Measurements from ENCODE around the gene SIM1.
"Not testable (repeated sequence)": the region's sequence is repeated elsewhere in the genome, so short reads cannot be mapped to it uniquely, and the experiment has no call there.

SIM1 gene

DNA sequence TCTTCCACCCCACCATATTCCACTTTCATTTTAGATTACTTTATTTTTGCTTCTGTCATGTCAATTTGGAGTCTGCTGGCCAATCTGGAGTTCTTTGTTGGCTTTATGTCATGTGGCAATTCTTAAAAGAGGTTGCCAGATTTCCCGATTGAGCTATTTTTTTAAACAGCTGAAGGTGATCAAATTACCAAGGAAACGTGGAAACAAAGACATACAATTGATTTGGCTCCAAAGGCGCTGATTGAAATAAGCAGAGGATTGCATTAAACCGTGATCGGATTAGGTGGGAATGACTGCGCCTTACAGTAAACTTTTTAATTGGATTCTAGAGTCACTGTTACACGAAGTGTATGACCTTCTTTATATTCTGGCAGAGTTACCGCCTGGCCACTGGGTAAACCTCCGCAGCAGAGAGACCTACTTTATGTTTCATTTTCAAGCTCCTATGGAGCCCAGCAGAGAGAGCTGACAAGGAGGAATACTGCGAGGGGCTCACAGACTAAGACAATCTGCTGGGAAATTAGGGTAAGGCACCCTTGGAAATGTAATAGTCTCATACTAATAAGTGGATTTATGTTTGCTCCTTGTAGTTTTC, 37.9 kb downstream of the SIM1 start:
- no peak for DNase-seq (ENCODE audit: low spot score)

DNA sequence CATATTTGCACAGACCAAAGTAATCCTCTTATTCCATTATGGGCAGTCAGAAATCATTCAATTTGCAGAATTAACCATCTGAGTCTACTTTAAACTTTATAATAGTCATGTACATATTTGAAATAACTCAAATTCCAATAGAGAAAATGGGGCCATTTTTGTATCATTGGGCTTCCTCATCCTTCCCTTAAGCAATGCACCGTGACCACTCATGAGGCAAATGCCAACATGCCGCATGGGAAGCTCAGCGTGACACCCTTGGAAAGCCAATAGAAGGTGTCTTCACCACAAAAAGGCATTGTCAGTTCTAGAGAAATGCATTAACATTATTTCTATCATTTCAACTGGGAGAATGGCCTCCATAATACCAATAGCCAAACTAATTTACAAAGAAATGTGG, 38.5 kb downstream of the SIM1 start:
- DNase-seq (ENCODE audit: low spot score): no peak

DNA sequence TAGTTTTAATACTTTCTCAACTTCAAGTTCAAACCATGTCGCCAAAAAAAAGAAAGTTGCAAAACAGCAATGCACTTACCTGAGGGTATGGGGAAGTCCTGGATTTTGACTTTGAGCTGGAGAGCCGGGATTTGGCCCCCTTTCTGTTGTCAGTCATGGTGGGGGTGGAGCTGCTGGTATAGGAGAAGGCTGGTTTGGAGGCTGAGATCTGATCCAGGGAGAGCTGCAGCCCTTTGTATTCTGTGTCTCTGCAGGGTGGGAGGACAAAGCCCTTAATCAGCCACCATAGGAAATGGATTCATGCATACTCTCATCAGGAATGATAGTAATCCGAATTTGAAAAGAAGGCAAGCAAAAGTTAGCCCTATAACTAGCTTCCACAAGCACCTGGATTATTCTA, 44.0 kb downstream of the SIM1 start:
- no peak for DNase-seq (ENCODE audit: low spot score)

DNA sequence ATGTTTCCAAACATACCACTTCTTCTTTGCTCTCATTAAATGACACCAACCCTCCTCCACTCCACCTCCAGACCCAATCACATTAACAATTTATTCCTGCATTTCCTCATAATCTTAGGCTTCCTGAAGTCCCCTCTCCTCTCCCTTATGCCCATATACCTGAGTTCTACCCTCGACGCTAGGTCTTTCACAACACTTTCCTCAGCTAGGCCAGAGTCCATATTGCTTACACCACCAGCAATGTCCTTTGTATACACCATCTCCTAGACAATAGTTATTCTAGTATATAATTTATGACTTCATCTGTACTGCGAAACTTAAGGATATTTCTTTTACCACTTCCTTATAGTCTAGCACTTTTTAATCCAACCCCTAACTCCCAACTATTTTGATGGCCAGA, 47.7 kb downstream of the SIM1 start:
- no peak for DNase-seq (ENCODE audit: low spot score)

DNA sequence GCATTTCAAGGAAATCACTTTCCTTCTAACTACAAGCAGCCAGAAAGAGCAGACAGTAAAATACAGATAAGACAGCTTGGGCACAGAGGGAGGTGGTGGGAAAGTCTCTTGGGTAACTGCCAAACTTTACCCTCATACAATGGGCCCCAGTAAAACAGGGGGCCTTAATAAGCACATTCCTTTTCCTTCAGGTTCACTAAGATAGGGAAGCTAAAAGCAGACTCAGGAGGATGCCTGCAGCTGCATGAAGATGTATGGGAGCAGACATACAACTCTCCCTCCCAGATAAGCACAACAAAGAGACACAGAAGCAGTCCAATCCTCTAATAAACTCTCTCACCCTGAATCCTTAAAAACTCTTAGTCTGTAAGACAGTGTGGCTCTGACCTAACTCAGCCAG, 49.0 kb downstream of the SIM1 start:
- DNase-seq (ENCODE audit: low spot score): no peak

DNA sequence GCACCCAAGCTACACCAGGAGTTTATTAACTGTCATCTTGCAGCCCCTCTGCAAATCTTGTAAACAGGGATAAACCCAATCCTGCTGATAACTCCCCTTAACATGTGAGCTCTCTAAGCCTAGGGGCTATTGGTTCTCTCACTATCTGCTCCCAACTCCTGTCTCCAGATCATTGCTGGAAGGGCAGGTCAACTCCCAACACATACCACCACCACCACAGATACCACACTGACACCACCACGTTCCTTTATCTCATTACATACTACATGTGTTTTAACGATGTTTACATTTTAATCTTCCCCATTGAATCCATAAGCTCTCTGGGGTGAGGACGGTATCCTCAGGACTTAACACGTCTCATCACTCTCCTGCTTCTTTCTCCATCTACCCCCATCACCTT, 51.8 kb downstream of the SIM1 start:
- no peak for DNase-seq (ENCODE audit: low spot score)

DNA sequence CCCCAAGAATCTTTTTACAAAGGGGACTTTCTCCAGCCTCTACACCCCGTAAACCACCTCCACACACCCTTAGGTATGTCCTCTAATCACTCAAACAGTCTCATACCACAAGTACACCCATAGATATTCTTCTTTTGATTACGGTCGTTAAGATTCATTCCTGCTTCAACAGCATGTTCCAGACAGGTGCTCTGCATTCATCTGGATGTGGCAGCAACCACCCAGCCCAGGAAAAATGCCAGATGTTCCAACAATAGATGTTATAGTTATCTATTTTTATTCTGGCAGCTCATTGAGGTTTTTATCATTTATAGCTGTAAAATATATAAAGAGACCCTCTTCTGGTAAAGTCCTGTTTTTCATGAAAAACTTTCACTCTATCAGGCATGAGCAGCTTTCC, 60.7 kb downstream of the SIM1 start:
- DNase-seq (ENCODE audit: low spot score): no peak

DNA sequence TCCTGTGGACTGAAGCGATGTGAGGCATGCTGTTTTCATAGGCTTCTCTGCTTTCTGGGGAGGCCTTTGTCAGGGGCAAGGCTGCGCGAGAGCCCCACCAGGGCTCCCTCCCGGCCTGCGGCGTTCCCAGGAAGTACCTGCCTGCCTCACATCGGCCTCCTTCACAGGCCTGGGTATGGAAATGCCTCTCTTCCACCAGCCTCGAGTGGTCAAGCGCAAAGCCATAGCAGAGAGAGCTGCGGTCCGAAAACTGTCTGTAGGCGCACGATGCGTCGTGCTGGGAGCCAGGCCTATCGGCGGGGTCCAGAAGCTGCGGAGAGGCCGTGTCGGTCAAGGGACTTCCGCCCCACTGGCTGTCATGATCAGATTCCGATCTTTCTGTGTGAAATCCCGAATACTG, 71.2 kb downstream of the SIM1 start:
- DNase-seq (ENCODE audit: low spot score): no peak

DNA sequence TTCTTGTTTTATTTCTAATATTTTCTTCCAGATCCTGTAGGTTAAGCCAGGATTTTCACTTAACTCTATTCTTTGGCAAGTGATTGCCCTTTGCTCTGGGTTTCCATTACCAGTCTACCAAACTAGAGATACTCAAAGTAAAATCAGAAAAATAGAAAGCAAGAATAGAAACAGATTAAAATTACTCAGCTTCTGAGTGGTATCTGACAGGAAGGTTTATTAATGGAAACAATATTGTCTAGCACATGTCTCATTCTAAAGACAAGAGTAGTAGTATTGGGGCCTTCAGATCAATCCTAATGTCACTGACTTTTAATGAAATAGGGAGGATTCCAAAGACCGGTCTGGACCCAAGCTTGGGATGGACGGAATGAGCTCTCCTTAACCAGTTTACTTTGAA, 72.3 kb downstream of the SIM1 start:
- no peak for DNase-seq (ENCODE audit: low spot score)

DNA sequence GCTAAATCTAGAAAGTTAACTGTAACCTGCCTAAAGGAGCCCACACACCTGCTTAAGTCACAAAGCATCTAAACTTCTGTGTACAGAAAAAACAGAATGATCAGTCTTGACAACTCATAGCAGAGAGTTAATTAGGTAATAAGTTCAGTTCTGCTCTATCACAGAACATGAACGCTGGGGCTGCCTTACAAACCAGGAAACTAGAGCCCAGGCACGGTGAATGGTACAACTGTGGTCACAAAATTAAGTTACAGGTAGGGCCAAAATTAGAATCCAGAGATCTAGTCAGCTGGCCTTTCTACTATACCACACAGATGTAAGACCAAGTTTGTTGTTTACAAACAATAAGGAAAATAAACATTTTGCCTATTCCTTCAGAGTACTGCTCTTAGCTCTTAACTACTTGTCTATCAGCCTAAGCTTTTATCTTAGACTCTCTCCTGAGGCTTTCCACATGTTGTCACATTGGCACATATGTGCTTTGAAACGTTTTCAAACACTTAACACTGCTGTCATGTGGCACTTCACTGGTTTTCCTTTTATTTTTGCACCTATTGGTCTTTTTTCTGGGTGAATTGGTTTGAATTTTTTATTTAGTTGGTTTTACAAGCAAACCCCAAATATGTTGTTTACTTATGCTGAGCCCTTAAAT, 75.7 kb downstream of the SIM1 start:
- DNase-seq (ENCODE audit: low spot score): no peak

DNA sequence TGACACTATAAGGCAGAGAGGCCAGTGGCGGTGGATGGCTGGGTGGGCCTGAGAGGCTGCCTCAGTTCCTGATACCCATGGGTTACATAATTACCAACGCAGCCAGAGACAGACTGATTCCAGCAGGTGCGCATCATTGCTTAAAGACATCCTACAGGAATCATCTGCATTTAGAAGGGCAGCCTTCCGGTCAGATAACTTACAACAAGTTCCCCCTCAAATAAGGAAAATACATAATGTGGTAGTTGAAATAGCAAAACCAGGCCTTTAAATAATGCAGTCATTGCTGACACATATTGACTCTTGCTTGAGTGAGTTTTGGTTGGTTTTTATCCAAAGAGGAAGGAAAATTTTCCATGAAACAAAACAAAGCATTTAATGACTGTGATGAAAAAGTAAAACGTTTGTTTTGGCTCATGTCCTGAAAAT, 81.9 kb downstream of the SIM1 start:
- DNase-seq (ENCODE audit: low spot score): no peak

DNA sequence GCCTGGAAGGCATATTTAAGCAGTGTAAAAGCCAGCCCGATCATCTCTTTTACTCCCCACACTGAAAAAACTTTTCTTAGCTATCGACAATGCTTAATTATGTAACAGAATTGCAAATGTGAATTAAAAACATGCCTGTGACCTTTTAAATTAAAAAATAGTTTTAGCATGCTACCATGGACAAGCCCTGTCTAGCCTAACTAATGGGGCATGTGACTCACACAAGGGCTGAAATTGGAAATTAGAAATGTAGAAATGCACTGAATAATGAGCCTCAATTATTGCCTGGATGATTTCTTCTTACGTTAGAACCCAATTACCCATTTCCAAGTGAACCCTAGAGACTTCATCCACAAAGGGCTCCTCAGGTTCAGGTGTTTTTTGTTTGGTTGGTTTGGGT, 82.7 kb downstream of the SIM1 start:
- DNase-seq (ENCODE audit: low spot score): no peak

DNA sequence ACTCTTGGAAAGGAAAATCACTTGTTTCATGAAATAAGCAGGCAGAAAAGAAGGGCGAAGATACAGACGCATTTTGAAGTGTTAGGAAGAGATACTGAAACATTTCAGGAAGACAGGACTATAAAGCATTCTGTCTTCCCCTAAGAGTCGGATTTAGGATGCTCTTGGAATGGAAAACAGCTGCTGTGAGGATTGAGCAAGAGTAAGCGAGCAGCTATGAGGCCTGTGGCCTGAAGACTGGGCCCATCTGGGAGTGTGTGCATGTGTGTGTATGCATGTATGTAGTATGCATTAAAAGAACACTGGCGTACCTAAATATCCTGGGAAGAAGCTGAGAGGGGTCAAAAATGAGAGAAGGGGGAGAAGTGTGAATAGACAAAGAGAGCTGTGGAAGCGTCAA, 83.6 kb downstream of the SIM1 start:
- DNase-seq (ENCODE audit: low spot score): no peak

DNA sequence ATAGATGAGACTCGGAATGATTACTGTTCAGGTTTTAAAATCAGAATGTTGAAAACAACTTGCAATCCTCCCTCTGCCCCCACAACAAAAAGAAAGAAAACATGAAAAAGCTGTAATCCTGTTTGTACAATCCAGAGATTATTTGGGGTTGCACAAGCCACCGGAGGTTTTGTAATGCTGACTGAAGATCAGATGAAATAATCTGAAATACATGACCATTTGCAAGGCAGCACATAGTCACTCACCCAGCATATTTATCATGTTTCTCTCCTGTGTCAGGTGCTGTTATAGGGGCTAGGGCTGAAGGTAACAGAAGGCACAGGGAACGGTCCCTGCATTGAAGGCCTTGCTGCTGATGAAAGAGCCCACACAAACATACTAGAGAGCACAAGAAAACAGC, 85.3 kb downstream of the SIM1 start:
- no peak for DNase-seq (ENCODE audit: low spot score)

DNA sequence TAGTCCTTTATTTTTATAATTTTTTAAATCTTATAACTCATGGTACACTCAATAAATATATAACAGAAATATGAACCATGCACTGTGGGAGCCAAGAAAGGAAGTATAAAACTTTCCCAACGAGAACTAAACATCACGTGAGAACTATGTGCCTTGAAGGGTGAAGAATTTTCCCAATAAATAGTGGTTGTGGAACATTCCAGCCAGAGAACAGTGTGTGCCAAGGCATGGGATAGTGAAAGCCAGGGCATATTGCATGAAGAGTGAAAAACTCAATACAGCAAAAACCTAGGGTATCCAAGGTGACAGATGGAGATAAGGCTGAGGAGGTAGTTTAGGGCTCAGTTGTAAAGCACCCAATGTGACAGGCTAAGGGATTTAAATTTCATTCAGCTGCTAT, 86.1 kb downstream of the SIM1 start:
- DNase-seq (ENCODE audit: low spot score): no peak

DNA sequence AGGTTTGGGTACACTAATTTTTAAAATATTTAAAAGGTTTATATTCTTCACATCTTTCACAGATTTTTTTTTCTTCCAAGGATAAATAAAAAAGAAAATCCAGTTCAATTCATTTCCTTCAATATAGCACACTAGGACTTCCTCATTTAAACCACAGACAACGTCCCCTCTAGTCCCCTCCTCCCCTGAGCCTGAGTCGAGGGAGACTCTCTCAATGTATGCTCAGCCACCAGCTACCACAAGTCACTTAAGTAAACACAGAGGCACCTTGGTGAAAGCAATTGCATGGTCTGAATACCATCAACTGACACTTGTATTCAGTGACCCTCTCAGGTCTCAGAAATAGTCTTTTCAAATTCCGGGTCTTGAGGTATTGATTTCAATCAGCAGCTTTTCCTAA, 88.6 kb downstream of the SIM1 start:
- DNase-seq (ENCODE audit: low spot score): no peak

DNA sequence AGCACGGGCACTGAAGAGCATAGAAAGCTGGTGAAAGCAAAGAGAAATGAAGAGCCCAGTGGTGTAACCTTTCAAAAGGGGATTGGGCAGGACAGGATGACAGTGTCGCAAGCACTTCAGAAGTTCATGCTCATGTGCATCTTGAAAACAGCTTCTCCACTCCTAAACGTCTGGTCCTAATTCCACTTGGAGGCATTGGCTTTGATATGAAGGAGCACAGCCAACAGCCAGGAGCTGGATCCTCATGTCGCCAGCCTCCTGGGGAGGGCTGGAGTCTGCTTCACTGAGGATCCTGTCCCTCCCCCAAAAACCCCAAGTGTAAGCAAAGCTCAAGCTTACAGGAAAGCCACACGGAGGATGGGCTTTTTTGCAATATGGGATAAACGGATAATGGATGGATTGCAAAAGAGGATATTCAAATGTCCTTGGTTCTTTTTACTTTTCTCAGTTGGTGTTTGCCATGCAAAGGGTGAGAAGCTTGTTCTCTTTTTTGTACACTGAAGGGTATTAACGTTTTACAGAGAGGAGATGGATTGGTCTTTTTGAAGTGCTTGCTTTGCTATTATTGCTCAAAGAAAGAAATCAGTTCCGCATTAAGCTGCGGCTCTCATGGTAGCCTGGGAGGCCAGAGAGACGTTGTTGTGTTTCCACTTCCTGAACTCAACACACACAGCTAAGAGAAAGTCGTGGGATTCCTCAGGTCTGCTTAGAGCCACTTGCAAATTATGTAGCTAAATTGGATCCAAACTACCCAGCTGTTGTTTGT, 92.2 kb downstream of the SIM1 start:
- no peak for DNase-seq (ENCODE audit: low spot score)

DNA sequence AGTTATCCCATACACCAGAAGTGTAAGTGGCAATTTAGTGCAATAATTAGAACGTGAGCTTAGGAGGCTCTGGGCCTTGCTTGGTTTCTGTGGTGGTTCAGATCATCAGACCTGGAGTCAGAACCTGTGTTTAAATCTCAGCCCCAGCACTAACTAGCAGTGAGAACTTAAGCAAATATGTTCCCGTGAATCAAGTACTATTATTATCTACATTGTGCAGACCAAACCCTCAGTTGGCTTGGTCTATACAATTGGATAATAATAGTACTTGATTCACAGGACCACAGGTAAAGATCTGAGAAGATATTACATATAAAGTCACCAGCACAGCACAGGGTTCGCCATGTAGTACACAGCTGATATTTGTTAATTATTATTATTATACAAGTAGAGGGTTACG, 93.1 kb downstream of the SIM1 start:
- DNase-seq (ENCODE audit: low spot score): no peak

DNA sequence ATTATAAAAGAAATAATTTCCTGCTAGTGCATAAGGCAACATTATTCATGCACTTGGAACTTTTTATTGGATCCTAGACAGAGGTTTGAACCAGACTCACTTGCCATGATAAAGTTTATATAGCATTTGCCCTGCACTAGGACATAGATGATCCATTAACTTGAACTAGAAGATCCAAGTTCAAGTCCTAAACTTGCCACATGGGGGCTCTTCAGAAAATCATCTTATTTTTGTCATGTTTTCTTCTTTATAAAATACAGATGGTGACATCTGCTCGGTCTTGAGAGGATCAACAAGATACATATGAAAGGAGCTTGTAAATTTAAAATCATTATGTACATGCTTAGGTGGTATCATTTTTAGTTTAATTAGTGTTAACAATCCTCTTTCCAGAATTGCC, 94.5 kb downstream of the SIM1 start:
- DNase-seq (ENCODE audit: low spot score): peak; percentile 44

DNA sequence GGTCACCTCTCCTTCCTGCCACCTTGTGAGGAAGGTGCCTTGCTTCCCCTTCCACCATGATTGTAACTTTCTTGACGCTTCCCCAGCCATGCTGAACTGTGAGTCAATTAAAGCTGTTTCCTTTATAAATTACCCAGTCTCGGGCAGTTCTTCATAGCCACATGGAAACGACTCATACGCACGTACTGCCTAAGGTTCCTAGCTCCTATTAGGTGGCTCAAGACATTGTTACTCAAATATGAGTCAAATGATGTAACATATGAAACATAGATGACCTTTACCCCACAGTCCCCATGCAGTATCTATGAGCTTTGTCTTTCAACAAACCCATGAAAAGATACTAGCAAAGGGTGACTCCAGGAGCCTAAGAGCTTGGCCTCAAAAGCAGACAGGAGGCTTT, 98.3 kb downstream of the SIM1 start:
- DNase-seq (ENCODE audit: low spot score): no peak

DNA sequence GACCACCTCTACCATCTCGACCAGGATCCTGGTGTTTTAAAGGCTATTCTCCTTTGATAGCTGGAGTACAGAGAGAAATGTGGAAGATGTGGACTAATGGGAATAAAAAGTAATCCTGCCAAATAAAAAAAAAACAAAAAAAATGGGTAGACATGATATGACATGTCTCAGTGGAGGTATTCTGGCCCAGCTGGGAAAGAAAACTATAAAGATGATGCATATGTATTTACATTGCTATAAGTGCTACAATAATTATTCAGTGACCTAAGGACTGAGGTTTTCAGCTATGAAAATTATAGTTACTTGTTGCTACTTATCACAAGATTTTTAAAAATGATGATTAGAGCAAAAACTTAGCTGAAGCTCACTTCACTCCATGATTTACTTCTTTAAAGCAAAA, 101.1 kb downstream of the SIM1 start:
- DNase-seq (ENCODE audit: low spot score): no peak

DNA sequence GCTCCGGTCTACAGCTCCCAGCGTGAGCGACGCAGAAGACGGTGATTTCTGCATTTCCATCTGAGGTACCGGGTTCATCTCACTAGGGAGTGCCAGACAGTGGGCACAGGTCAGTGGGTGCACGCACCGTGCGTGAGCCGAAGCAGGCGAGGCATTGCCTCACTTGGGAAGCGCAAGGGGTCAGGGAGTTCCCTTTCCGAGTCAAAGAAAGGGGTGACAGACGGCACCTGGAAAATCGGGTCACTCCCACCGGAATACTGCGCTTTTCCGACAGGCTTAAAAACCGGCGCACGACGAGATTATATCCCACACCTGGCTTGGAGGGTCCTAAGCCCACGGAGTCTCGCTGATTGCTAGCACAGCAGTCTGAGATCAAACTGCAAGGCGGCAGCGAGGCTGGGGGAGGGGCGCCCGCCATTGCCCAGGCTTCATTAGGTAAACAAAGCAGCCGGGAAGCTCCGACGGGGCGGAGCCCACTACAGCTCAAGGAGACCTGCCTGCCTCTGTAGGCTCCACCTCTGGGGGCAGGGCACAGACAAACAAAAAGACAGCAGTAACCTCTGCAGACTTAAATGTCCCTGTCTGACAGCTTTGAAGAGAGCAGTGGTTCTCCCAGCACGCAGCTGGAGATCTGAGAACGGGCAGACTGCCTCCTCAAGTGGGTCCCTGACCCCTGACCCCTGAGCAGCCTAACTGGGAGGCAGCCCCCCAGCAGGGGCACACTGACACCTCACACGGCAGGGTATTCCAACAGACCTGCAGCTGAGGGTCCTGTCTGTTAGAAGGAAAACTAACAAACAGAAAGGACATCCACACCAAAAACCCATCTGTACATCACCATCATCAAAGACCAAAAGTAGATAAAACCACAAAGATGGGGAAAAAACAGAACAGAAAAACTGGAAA, 109.7 kb downstream of the SIM1 start:
- DNase-seq (ENCODE audit: low spot score): not testable (repeated sequence)

Data from NAMALWA (cell line).